Naive thymus-derived CD8-positive, alpha-beta T cell (primary cell): ENCODE results near the gene FMN1. TPM values are rescaled to one million over a fixed set of nuclear protein-coding genes. Genes with fewer than 3 reads are reported as not detected.
A peak's percentile ranks its signal among the peaks of the same experiment; 100 is the strongest.

Source experiments
- ATAC-seq, 2 donors: fragments of 150-1000 bp; cut with Tn5 transposase in 1 of 2; sonication (Bioruptor Pico), chemical (Tn5 transposase) in 1 of 2; 1 replicate in 1 of 2; 2 replicates in 1 of 2; pipeline ENCODE4 v1.10.0; 2021; ENCODE audit warnings: mild to moderate bottlenecking in 2 of 2, moderate library complexity in 2 of 2
- POLR2A ChIA-PET: fragments of 350-600 bp; sonication (Branson Sonifier 250); formaldehyde crosslinking; loops from one replicate; lab custom pipeline; 2021; ENCODE audit warnings: antibody characterized with exemption; lab: Charles Lee
- DNase-seq, 10 donors: peaks; one replicate each; pipeline versions ENCODE4 v3.0.0 to v3.0.0-alpha.2; 2020 to 2022
- H3K27ac Mint-ChIP-seq, 10 donors: one replicate each; pipeline ENCODE4 v1.8.0; 2020 to 2022; ENCODE audit warnings: mild to moderate bottlenecking in 10 of 10, mixed read lengths in 10 of 10, moderate library complexity in 4 of 10, inconsistent platforms in 1 of 10
- H3K27me3 Mint-ChIP-seq, 5 donors: one replicate each; pipeline ENCODE4 v1.8.0; 2021 to 2022; ENCODE audit warnings: mixed read lengths in 5 of 5
- H3K36me3 Mint-ChIP-seq, 3 donors: one replicate each; pipeline ENCODE4 v1.8.0; 2020 to 2022; ENCODE audit warnings: mixed read lengths in 3 of 3, mild to moderate bottlenecking in 2 of 3, inconsistent platforms in 1 of 3
- H3K4me1 Mint-ChIP-seq, 4 donors: one replicate each; pipeline ENCODE4 v1.8.0; 2021 to 2022; ENCODE audit warnings: mixed read lengths in 4 of 4
- H3K4me3 Mint-ChIP-seq, 10 donors: one replicate each; pipeline ENCODE4 v1.8.0; 2020 to 2022; ENCODE audit warnings: mild to moderate bottlenecking in 10 of 10, mixed read lengths in 10 of 10, moderate library complexity in 6 of 10, inconsistent platforms in 1 of 10
- H3K9me3 Mint-ChIP-seq, 9 donors: one replicate each; pipeline ENCODE4 v1.8.0; 2020 to 2022; ENCODE audit warnings: mixed read lengths in 9 of 9, mild to moderate bottlenecking in 3 of 9, inconsistent platforms in 1 of 9, moderate library complexity in 1 of 9
- polyA plus RNA-seq, 3 donors: library from polyadenylated mRNA; unstranded; fragments of 300-500 nt; fragmentation: Illumina TruSeq; gene quantifications; one replicate each; pipeline ENCODE4 v1.2.3, GENCODE V29; 2021
- total RNA-seq, 8 experiments: library from RNA in 2 of 8; stranded (reverse) in 2 of 8; gene quantifications; one replicate each; pipeline ENCODE4 v1.2.3 and lab custom pipeline; 2021 to 2026

Gene FMN1
- total and polyA plus RNA-seq, 5 experiments from 2014 or later: 0.19 to 0.42 (median 0.21) TPM; not detected in 2

GRCh38 chr15:33007303-33007855 is 187.1 kb downstream of the FMN1 start:
- no peak for ATAC-seq
- POLR2A ChIA-PET: no interaction called here
- Mint-ChIP-seq H3K4me1 (peaks cover 0 to 14% (median 8%) of the 10 kb centered on the region in 4 donors), H3K27ac (peak overlapping the region in 1 of 10 donors; percentile 24), H3K36me3 (peaks cover 0 to 13% (median 0%) of the 10 kb centered on the region in 3 donors), H3K4me3 (peak overlapping the region in 2 of 10 donors; percentile 24 to 31), H3K9me3 (peaks cover 0 to 3% (median 0%) of the 10 kb centered on the region in 9 donors), H3K27me3 (peaks cover 5 to 30% (median 8%) of the 10 kb centered on the region in 5 donors)
- DNase-seq: no peak

- ATAC-seq (no peak), DNase-seq (no peak)
- H3K9me3 Mint-ChIP-seq: peaks cover 0 to 4% (median 0%) of the 10 kb centered on the region in 9 donors
- POLR2A ChIA-PET: no interaction called here
- H3K36me3 Mint-ChIP-seq: peaks cover 0 to 13% (median 0%) of the 10 kb centered on the region in 3 donors
- H3K4me3 Mint-ChIP-seq: no peak overlapping the region
- peaks cover 5 to 39% (median 10%) of the 10 kb centered on the region in 5 donors for H3K27me3 Mint-ChIP-seq
- H3K27ac Mint-ChIP-seq: no peak overlapping the region
- H3K4me1 Mint-ChIP-seq: peaks cover 0 to 14% (median 8%) of the 10 kb centered on the region in 4 donors
These were observed 188.9 kb downstream of the FMN1 start for GRCh38 chr15:33005582-33005981.

- peaks cover 0 to 10% (median 4%) of the 10 kb centered on the region in 3 donors for H3K36me3 Mint-ChIP-seq
- peak overlapping the region in 1 of 10 donors; percentile 67 for H3K27ac Mint-ChIP-seq
- H3K4me1 Mint-ChIP-seq: peaks cover 0 to 4% (median 0%) of the 10 kb centered on the region in 4 donors
- H3K4me3 Mint-ChIP-seq: no peak overlapping the region
- POLR2A ChIA-PET: no interaction called here
- no peak for ATAC-seq
- no peak for DNase-seq
- H3K27me3 Mint-ChIP-seq: peaks cover 5 to 46% (median 10%) of the 10 kb centered on the region in 5 donors
- peaks cover 0 to 4% (median 0%) of the 10 kb centered on the region in 9 donors for H3K9me3 Mint-ChIP-seq
These were observed 192.6 kb downstream of the FMN1 start for GRCh38 chr15:33001926-33002325.

GRCh38 chr15:32998979-32999672 is 195.4 kb downstream of the FMN1 start:
- H3K4me3 Mint-ChIP-seq: no peak overlapping the region
- peaks cover 0 to 2% (median 0%) of the 10 kb centered on the region in 9 donors for H3K9me3 Mint-ChIP-seq
- no peaks in the 10 kb centered on the region for H3K4me1 Mint-ChIP-seq
- no peak for ATAC-seq
- peaks cover 0 to 33% (median 6%) of the 10 kb centered on the region in 5 donors for H3K27me3 Mint-ChIP-seq
- peaks cover 0 to 4% (median 0%) of the 10 kb centered on the region in 3 donors for H3K36me3 Mint-ChIP-seq
- no peak overlapping the region for H3K27ac Mint-ChIP-seq
- DNase-seq: no peak
- POLR2A ChIA-PET: no interaction called here

GRCh38 chr15:32998182-32998581 is 196.3 kb downstream of the FMN1 start:
- peaks cover 0 to 2% (median 0%) of the 10 kb centered on the region in 9 donors for H3K9me3 Mint-ChIP-seq
- POLR2A ChIA-PET: no interaction called here
- ATAC-seq (no peak), DNase-seq (no peak)
- no peak overlapping the region for H3K4me3 Mint-ChIP-seq
- H3K27me3 Mint-ChIP-seq: peaks cover 0 to 33% (median 6%) of the 10 kb centered on the region in 5 donors
- no peak overlapping the region for H3K27ac Mint-ChIP-seq
- no peaks in the 10 kb centered on the region for H3K4me1 Mint-ChIP-seq
- peaks cover 0 to 4% (median 0%) of the 10 kb centered on the region in 3 donors for H3K36me3 Mint-ChIP-seq

GRCh38 chr15:32994810-32995424 is 199.6 kb downstream of the FMN1 start:
- H3K4me1 Mint-ChIP-seq: no peaks in the 10 kb centered on the region
- H3K36me3 Mint-ChIP-seq: peaks cover 0 to 3% (median 0%) of the 10 kb centered on the region in 3 donors
- POLR2A ChIA-PET: no interaction called here
- peaks cover 0 to 20% (median 4%) of the 10 kb centered on the region in 5 donors for H3K27me3 Mint-ChIP-seq
- DNase-seq (peak in 1 of 10 donors; percentile 2), ATAC-seq (no peak)
- H3K27ac Mint-ChIP-seq: no peak overlapping the region
- H3K4me3 Mint-ChIP-seq: no peak overlapping the region
- no peaks in the 10 kb centered on the region for H3K9me3 Mint-ChIP-seq

- no peak overlapping the region for H3K27ac Mint-ChIP-seq
- ATAC-seq (no peak), DNase-seq (no peak)
- POLR2A ChIA-PET: no interaction called here
- no peaks in the 10 kb centered on the region for H3K9me3 Mint-ChIP-seq
- H3K27me3 Mint-ChIP-seq: peaks cover 0 to 12% (median 5%) of the 10 kb centered on the region in 5 donors
- H3K4me1 Mint-ChIP-seq: no peaks in the 10 kb centered on the region
- H3K4me3 Mint-ChIP-seq: no peak overlapping the region
- peaks cover 0 to 3% (median 0%) of the 10 kb centered on the region in 3 donors for H3K36me3 Mint-ChIP-seq
These were observed 201.2 kb downstream of the FMN1 start for GRCh38 chr15:32993285-32993684.

- peaks cover 0 to 3% (median 0%) of the 10 kb centered on the region in 3 donors for H3K36me3 Mint-ChIP-seq
- no peak overlapping the region for H3K4me3 Mint-ChIP-seq
- DNase-seq (no peak), ATAC-seq (no peak)
- POLR2A ChIA-PET: no interaction called here
- peaks cover 0 to 3% (median 0%) of the 10 kb centered on the region in 5 donors for H3K27me3 Mint-ChIP-seq
- H3K4me1 Mint-ChIP-seq: no peaks in the 10 kb centered on the region
- H3K27ac Mint-ChIP-seq: no peak overlapping the region
- no peaks in the 10 kb centered on the region for H3K9me3 Mint-ChIP-seq
These were observed 202.8 kb downstream of the FMN1 start for GRCh38 chr15:32991619-32992111.

- peaks cover 0 to 3% (median 0%) of the 10 kb centered on the region in 3 donors for H3K36me3 Mint-ChIP-seq
- H3K27ac Mint-ChIP-seq: no peak overlapping the region
- no peaks in the 10 kb centered on the region for H3K4me1 Mint-ChIP-seq
- peaks cover 0 to 7% (median 0%) of the 10 kb centered on the region in 5 donors for H3K27me3 Mint-ChIP-seq
- POLR2A ChIA-PET: no interaction called here
- H3K9me3 Mint-ChIP-seq: no peaks in the 10 kb centered on the region
- ATAC-seq (no peak), DNase-seq (no peak)
- H3K4me3 Mint-ChIP-seq: no peak overlapping the region
These were observed 204.4 kb downstream of the FMN1 start for GRCh38 chr15:32990071-32990470.

GRCh38 chr15:32987067-32987466 is 207.4 kb downstream of the FMN1 start:
- ATAC-seq (no peak), DNase-seq (no peak)
- Mint-ChIP-seq H3K4me3 (no peak overlapping the region), H3K4me1 (peaks cover 0 to 2% (median 0%) of the 10 kb centered on the region in 4 donors), H3K36me3 (peaks cover 0 to 3% (median 0%) of the 10 kb centered on the region in 3 donors), H3K27ac (no peak overlapping the region), H3K9me3 (no peaks in the 10 kb centered on the region), H3K27me3 (peaks cover 0 to 7% (median under 1%) of the 10 kb centered on the region in 5 donors)
- POLR2A ChIA-PET: no interaction called here

- peaks cover 0 to 2% (median 0%) of the 10 kb centered on the region in 4 donors for H3K4me1 Mint-ChIP-seq
- POLR2A ChIA-PET: no interaction called here
These were observed 208.4 kb downstream of the FMN1 start for GRCh38 chr15:32986147-32986546.

GRCh38 chr15:32983679-32984078 is 210.8 kb downstream of the FMN1 start:
- Mint-ChIP-seq H3K36me3 (peaks cover 0 to 2% (median 0%) of the 10 kb centered on the region in 3 donors), H3K27me3 (peaks cover 0 to 10% (median 2%) of the 10 kb centered on the region in 5 donors), H3K9me3 (no peaks in the 10 kb centered on the region), H3K4me1 (peaks cover 0 to 2% (median 0%) of the 10 kb centered on the region in 4 donors), H3K4me3 (no peak overlapping the region), H3K27ac (no peak overlapping the region)
- POLR2A ChIA-PET: no interaction called here
- ATAC-seq (no peak), DNase-seq (no peak)

More at GRCh38 chr15:32986147-32986546, 208.4 kb downstream of the FMN1 start:
- Mint-ChIP-seq H3K27ac (no peak overlapping the region), H3K36me3 (peaks cover 0 to 3% (median 0%) of the 10 kb centered on the region in 3 donors), H3K9me3 (no peaks in the 10 kb centered on the region), H3K27me3 (peaks cover 0 to 10% (median 2%) of the 10 kb centered on the region in 5 donors), H3K4me3 (no peak overlapping the region)
- no peak for ATAC-seq
- DNase-seq: no peak
